ENCODE measurements around the gene CCNG2.

Gene CCNG2

GRCh38 chr4:77122656-77123055 is 34.4 kb upstream of the CCNG2 start:
- no peak for DNase-seq (ENCODE audit: low read depth)

GRCh38 chr4:77123411-77123810 is 33.6 kb upstream of the CCNG2 start:
- DNase-seq (ENCODE audit: low read depth), result no peak
- no peak for TF ChIP-seq CTCF (IDR thresholded peaks at IDR 0.05; ENCODE audit: low read depth, low read length, missing control alignments)
- in situ Hi-C loops (cut with HindIII; ENCODE audit: low sequenced_read_pairs), result no loop called here
- no peak overlapping the region for H3K4me3 ChIP-seq (ENCODE audit: low read depth, low read length)

More at GRCh38 chr4:77122656-77123055, 34.4 kb upstream of the CCNG2 start:
- no peak for TF ChIP-seq CTCF (IDR thresholded peaks at IDR 0.05; ENCODE audit: low read depth, low read length, missing control alignments)
- in situ Hi-C loops (cut with HindIII; ENCODE audit: low sequenced_read_pairs), result no loop called here
- no peak overlapping the region for H3K4me3 ChIP-seq (ENCODE audit: low read depth, low read length)

GRCh38 chr4:77124576-77124975 is 32.4 kb upstream of the CCNG2 start:
- TF ChIP-seq CTCF (IDR thresholded peaks at IDR 0.05; ENCODE audit: low read depth, low read length, missing control alignments), result no peak
- H3K4me3 ChIP-seq (ENCODE audit: low read depth, low read length), result no peak overlapping the region
- no peak for DNase-seq (ENCODE audit: low read depth)
- in situ Hi-C loops (cut with HindIII; ENCODE audit: low sequenced_read_pairs), result no loop called here

GRCh38 chr4:77125961-77126360 is 31.0 kb upstream of the CCNG2 start:
- no peak for DNase-seq (ENCODE audit: low read depth)
- in situ Hi-C loops (cut with HindIII; ENCODE audit: low sequenced_read_pairs), result no loop called here
- no peak overlapping the region for H3K4me3 ChIP-seq (ENCODE audit: low read depth, low read length)
- no peak for TF ChIP-seq CTCF (IDR thresholded peaks at IDR 0.05; ENCODE audit: low read depth, low read length, missing control alignments)

- no peak for TF ChIP-seq CTCF (IDR thresholded peaks at IDR 0.05; ENCODE audit: low read depth, low read length, missing control alignments)
- DNase-seq (ENCODE audit: low read depth), result no peak
- no peak overlapping the region for H3K4me3 ChIP-seq (ENCODE audit: low read depth, low read length)
- in situ Hi-C loops (cut with HindIII; ENCODE audit: low sequenced_read_pairs), result no loop called here
Measured at GRCh38 chr4:77126809-77127208, 30.2 kb upstream of the CCNG2 start.

- no peak for DNase-seq (ENCODE audit: low read depth)
- in situ Hi-C loops (cut with HindIII; ENCODE audit: low sequenced_read_pairs), result no loop called here
- H3K4me3 ChIP-seq (ENCODE audit: low read depth, low read length), result no peak overlapping the region
- no peak for TF ChIP-seq CTCF (IDR thresholded peaks at IDR 0.05; ENCODE audit: low read depth, low read length, missing control alignments)
Measured at GRCh38 chr4:77127215-77127614, 29.8 kb upstream of the CCNG2 start.

Measured in astrocyte of the cerebellum (primary cell).